ENCODE results near the gene KLHL2. TPM values are rescaled to one million over a fixed set of nuclear protein-coding genes. Genes with fewer than 3 reads are reported as not detected.
A peak's percentile ranks its signal among the peaks of the same experiment; 100 is the strongest.
"Not testable (repeated sequence)": the region's sequence is repeated elsewhere in the genome, so short reads cannot be mapped to it uniquely, and the experiment has no call there.

The KLHL2 gene
- 10 to 100 TPM; 12.5 to 16.4 (median 14.1) TPM for total RNA-seq

DNA sequence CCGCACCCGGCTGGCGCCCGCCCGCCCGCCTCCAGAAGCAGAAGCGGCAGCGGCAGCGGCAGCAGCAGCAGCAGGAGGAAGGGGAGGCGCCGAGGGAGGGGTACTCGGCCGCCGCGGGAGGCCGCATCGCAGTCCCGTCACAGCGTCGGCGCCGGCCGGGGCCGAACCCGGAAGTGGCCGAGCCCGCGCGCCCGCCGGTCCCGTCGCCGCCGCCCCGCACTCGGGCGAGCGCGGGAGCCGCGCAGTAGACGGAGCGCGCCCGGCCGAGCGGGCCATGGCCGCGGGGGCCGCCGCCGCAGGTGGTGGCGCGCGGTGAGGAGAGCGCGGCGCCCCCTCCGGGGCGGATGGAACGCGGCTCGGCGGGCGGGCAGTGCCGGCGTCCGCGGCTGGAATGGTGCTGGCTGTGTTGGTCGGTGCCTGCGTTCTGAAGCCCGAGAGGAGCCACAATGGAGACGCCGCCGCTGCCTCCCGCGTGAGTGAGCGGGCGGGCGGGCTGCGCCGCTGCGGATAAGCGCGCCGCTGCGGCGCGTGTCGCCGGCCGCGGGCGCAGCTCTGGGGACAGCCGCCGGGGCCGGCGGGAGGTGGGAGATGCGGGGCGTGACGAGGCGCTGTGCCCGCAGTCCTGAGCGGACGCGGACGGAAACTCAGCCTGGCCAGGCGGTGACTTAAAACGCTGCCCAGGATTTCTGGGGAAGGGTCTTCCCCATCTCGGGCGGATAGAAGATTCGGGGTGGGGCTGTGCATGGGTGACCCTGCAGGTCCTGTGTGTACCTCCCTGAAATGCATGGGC is at the start of gene KLHL2:
Gene KLHL2 (plus strand): TSS at position 131 of the 790 bp plus-strand sequence. CDS start 316 bp downstream, at position 447.
- no peaks in the 10 kb centered on the region for H3K9me3 ChIP-seq
- peak within 1 kb of the TSS; percentile 89 for H3K27ac ChIP-seq
- WGBS: 2% methylated on average over 10 of the region's 113 CpGs
- H3K4me1 ChIP-seq: peaks cover 30% of the 10 kb centered on the region
- H3K4me3 ChIP-seq: peak within 1 kb of the TSS; percentile 97
- peak; percentile 66 to 85 for DNase-seq (ENCODE audit: low spot score in 2 of 2)
- H3K36me3 ChIP-seq: no peaks in the 10 kb centered on the region
- TF ChIP-seq POLR2A (IDR thresholded peaks at IDR 0.05): peak; percentile 15 to 77
- no peak for TF ChIP-seq EP300 (IDR thresholded peaks at IDR 0.05)
- no peak for TF ChIP-seq POLR2AphosphoS5 (IDR thresholded peaks at IDR 0.05)
- TF ChIP-seq, protein P1, sequence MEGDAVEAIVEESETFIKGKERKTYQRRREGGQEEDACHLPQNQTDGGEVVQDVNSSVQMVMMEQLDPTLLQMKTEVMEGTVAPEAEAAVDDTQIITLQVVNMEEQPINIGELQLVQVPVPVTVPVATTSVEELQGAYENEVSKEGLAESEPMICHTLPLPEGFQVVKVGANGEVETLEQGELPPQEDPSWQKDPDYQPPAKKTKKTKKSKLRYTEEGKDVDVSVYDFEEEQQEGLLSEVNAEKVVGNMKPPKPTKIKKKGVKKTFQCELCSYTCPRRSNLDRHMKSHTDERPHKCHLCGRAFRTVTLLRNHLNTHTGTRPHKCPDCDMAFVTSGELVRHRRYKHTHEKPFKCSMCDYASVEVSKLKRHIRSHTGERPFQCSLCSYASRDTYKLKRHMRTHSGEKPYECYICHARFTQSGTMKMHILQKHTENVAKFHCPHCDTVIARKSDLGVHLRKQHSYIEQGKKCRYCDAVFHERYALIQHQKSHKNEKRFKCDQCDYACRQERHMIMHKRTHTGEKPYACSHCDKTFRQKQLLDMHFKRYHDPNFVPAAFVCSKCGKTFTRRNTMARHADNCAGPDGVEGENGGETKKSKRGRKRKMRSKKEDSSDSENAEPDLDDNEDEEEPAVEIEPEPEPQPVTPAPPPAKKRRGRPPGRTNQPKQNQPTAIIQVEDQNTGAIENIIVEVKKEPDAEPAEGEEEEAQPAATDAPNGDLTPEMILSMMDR (IDR thresholded peaks at IDR 0.05): no peak
- no peaks in the 10 kb centered on the region for H3K27me3 ChIP-seq

GRCh38 chr4:165158762-165159161 is 48.6 kb upstream of the KLHL2 start:
- no peak overlapping the region for H3K4me3 ChIP-seq
- H3K27me3 ChIP-seq: no peaks in the 10 kb centered on the region
- H3K36me3 ChIP-seq: no peaks in the 10 kb centered on the region
- H3K27ac ChIP-seq: no peak overlapping the region
- DNase-seq (ENCODE audit: low spot score in 2 of 2): no peak
- peaks cover 2% of the 10 kb centered on the region for H3K9me3 ChIP-seq
- no peaks in the 10 kb centered on the region for H3K4me1 ChIP-seq
- no peak for TF ChIP-seq POLR2AphosphoS5 (IDR thresholded peaks at IDR 0.05)
- no peak for TF ChIP-seq EP300 (IDR thresholded peaks at IDR 0.05)
- no peak for TF ChIP-seq POLR2A (IDR thresholded peaks at IDR 0.05)
- TF ChIP-seq, protein P1 (IDR thresholded peaks at IDR 0.05): no peak

DNA sequence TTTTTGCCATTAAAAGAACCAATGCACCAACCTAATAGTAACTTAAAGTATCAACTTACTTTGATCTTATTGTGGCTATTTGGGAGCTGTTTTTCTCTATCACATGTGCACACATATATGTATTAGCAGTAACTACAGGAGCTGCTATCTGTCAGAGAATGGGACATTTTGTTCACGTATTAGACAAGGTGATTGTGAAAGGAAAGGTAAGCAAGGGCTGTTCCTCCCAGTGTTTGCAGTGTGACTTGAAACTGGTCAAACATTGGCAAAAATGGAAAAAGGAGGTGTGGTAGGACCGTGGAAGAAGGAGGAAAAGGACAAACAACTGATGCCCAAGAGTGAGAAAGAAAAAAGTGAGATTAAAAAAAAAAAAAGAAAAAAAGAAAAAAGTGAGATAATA is 43.1 kb upstream of the KLHL2 start:
- DNase-seq (ENCODE audit: low spot score in 2 of 2): no peak
- H3K9me3 ChIP-seq: no peaks in the 10 kb centered on the region
- no peak for TF ChIP-seq POLR2AphosphoS5 (IDR thresholded peaks at IDR 0.05)
- no peak for TF ChIP-seq POLR2A (IDR thresholded peaks at IDR 0.05)
- TF ChIP-seq, protein P1 (IDR thresholded peaks at IDR 0.05): no peak
- no peak for TF ChIP-seq EP300 (IDR thresholded peaks at IDR 0.05)
- WGBS: 89% methylated on average over 2 of the region's 2 CpGs
- H3K27ac ChIP-seq: no peak overlapping the region
- H3K4me3 ChIP-seq: no peak overlapping the region
- no peaks in the 10 kb centered on the region for H3K27me3 ChIP-seq
- H3K4me1 ChIP-seq: no peaks in the 10 kb centered on the region
- H3K36me3 ChIP-seq: no peaks in the 10 kb centered on the region

- not testable (repeated sequence) for DNase-seq (ENCODE audit: low spot score in 2 of 2); H3K36me3 ChIP-seq; H3K27me3 ChIP-seq; H3K4me3 ChIP-seq; H3K9me3 ChIP-seq; H3K27ac ChIP-seq; H3K4me1 ChIP-seq
- 94% methylated on average over 1 of the region's 1 CpG for WGBS
Measured at GRCh38 chr4:165166872-165167271, 40.5 kb upstream of the KLHL2 start.

GRCh38 chr4:165167650-165168049 is 39.7 kb upstream of the KLHL2 start:
- TF ChIP-seq, protein P1 (IDR thresholded peaks at IDR 0.05): no peak
- no peak for TF ChIP-seq POLR2A (IDR thresholded peaks at IDR 0.05)
- no peak for TF ChIP-seq POLR2AphosphoS5 (IDR thresholded peaks at IDR 0.05)
- TF ChIP-seq EP300 (IDR thresholded peaks at IDR 0.05): no peak

More at GRCh38 chr4:165167650-165168049, 39.7 kb upstream of the KLHL2 start:
- Histone ChIP-seq H3K27ac (no peak overlapping the region), H3K36me3 (no peaks in the 10 kb centered on the region), H3K9me3 (no peaks in the 10 kb centered on the region), H3K27me3 (no peaks in the 10 kb centered on the region), H3K4me1 (no peaks in the 10 kb centered on the region), H3K4me3 (no peak overlapping the region)
- DNase-seq (ENCODE audit: low spot score in 2 of 2): no peak
- WGBS: 77% methylated on average over 6 of the region's 6 CpGs
